Prostate gland (tissue), 2 donors: ENCODE results near the gene SERPINB2.

Experiments
- CTCF ChIP-seq, 4 experiments: fragments of 200-600 bp in 2 of 4; fragments of 450-650 bp in 2 of 4; sonication (generic) in 2 of 4; IDR thresholded peaks; 1 replicate in 3 of 4; 2 replicates in 1 of 4; pipeline ENCODE4 v1.5.1; 2016 to 2019; ENCODE audit warnings: antibody characterized with exemption in 4 of 4, mild to moderate bottlenecking in 2 of 4, moderate library complexity in 2 of 4
- POLR2A ChIP-seq: fragments of 450-650 bp; IDR thresholded peaks from one replicate; pipeline ENCODE4 v1.6.1; 2016; ENCODE audit warnings: antibody characterized with exemption, mild to moderate bottlenecking

DNA sequence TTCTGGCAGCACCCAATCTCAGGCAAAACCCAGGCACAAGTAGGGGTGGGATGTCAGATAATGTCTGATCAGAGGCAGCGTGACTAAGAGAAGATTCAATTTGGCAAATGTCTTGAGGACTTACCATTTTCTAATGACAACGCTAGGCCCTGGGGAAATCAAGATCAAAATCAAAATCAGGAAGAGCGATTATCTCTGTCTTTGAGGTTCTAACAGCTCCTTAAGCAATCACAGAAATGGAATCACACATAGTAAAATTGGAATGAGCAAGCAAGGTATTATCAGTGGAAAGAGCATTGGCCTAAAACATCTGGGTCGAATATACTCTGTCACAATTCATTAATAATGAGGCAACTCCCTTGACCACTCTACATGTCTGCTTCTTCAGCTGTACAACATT, 8.6 kb upstream of the SERPINB2 start:
- TF ChIP-seq CTCF (IDR thresholded peaks at IDR 0.05) = no peak
- no peak for TF ChIP-seq POLR2A
